ENCODE data around the gene KRT17. TPM values are rescaled to one million over a fixed set of nuclear protein-coding genes. Genes with fewer than 3 reads are reported as not detected.
"Not testable (repeated sequence)": the region's sequence is repeated elsewhere in the genome, so short reads cannot be mapped to it uniquely, and the experiment has no call there.

KRT17 gene
- total and polyA plus RNA-seq, 2 donors, result 33.5 to 72.1 TPM

DNA sequence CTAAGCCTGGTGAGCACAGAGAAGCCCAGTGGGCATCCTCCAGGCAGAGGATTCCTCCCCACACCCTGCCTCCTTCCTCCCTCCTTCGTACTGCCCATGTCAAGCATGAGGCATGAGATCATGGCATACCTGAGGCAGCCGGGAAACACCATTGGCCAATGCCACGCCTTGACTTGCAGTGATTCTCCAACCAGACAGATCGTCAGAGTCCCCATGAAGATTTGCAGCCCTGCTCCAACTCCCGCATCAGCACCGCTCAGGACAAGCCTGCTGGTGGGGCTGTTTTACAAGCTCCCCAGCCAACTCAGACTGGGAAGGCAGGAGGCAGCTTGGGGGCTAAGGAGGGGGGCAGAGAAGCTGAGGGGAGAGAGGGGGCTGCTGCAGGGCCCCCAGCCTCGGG is 8.9 kb downstream of the KRT17 start:
- no peak overlapping the region for H3K27ac ChIP-seq (ENCODE audit: low read depth)
- no peaks in the 10 kb centered on the region for H3K4me1 ChIP-seq (ENCODE audit: insufficient read depth)
- no peaks in the 10 kb centered on the region for H3K36me3 ChIP-seq (ENCODE audit: insufficient read depth)
- no peak for DNase-seq (ENCODE audit: extremely low spot score)
- WGBS, result 29% methylated on average over 7 of the region's 7 CpGs
- H3K4me3 ChIP-seq (ENCODE audit: low read depth, low read length), result no peak overlapping the region

DNA sequence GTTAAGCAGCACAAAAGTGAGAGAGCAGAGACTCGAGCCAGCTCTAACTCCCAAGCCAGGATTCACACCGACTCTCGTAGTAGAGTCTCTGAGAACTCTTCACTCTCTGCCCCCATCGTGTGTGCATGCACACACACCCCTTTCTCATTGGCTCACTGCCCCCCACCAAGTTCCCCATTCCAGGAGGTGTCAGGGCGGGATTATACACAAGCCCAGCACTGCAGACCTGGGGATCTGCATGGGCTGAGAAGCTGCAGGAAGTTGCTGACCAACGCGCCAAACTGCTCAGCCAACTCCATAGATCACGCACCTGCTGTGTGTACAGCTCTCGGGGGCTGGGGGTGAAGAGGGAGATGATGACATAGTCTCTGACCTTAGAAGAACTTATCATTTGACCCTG is 9.6 kb downstream of the KRT17 start:
- H3K36me3 ChIP-seq (ENCODE audit: insufficient read depth); DNase-seq (ENCODE audit: extremely low spot score); H3K4me3 ChIP-seq (ENCODE audit: low read depth, low read length); H3K4me1 ChIP-seq (ENCODE audit: insufficient read depth); H3K27ac ChIP-seq (ENCODE audit: low read depth): not testable (repeated sequence)
- 63% methylated on average over 9 of the region's 9 CpGs for WGBS

DNA sequence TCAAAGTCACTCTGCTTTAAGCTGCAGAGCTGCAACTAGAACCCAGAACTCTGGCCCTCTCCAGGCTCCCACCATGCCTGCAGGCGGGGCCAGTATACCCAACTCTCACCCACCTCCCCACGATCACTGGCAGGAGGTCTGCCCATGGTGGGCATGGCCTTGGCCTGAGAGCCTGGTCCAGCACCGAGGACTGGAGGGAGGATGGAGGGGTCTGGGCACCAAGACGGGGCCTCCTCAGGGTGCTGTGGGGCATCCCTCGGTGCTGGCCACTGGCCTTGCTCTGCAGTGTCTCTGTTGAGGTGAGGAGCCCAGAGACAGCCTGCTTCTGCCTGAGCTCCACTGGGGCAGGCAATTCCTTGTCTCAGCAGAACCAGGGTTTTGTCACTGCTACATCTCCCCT is 10.3 kb downstream of the KRT17 start:
- Histone ChIP-seq H3K4me3 (ENCODE audit: low read depth, low read length) (no peak overlapping the region), H3K36me3 (ENCODE audit: insufficient read depth) (no peaks in the 10 kb centered on the region), H3K27ac (ENCODE audit: low read depth) (no peak overlapping the region), H3K4me1 (ENCODE audit: insufficient read depth) (no peaks in the 10 kb centered on the region)
- no peak for DNase-seq (ENCODE audit: extremely low spot score)
- WGBS, result 92% methylated on average over 5 of the region's 5 CpGs

GRCh38 chr17:41613277-41614082 is 10.9 kb downstream of the KRT17 start:
- WGBS, result 91% methylated on average over 11 of the region's 11 CpGs
- no peak for DNase-seq (ENCODE audit: extremely low spot score)

DNA sequence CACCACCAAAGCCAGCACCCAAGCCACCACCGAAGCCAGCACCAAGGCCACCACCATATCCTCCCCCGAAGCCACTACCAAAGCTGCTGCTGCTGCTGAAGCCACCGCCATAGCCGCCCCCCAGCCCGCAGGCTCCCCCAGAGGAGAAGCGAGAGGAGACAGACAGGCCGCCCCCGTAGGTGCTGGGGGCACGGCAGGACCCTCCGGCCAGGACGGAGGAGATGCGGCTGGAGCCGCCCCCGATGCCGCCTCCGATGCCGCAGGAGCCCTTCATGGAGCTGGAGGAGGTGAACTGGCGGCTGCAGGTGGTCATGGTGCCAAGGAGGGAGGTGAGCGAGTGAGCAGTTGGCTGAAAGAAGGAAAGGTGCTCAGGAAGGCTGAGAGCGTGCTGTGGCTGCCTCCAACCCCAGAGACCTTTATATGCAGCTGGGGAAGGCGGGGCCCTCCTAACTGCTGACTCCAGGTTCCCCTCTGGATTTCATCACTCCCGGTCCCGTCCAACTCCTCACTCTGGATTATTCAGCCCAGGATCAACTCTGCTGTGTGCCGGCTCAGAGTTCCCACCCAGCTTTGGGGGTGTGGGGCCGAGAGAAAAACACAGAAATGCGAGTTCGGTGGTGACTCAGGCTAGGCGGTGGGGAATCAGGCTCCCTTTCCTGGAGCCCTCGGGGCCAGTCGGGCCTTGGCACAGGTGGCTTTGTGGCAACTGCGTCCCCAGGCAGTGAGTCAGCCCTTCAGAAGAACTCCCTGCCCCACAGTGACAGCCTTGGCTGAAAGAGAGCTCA is 11.8 kb downstream of the KRT17 start, which contains the start of gene KRT16:
Gene KRT16, minus strand, starts transcription at position 392 of the 785 bp plus-strand sequence. Its CDS starts 79 bp downstream, at position 313.
- H3K27ac ChIP-seq (ENCODE audit: low read depth); H3K4me1 ChIP-seq (ENCODE audit: insufficient read depth); H3K36me3 ChIP-seq (ENCODE audit: insufficient read depth); H3K4me3 ChIP-seq (ENCODE audit: low read depth, low read length); DNase-seq (ENCODE audit: extremely low spot score): not testable (repeated sequence)
- whole genome bisulfite sequencing, result 72% methylated on average over 31 of the region's 31 CpGs

More at GRCh38 chr17:41613277-41614082, 10.9 kb downstream of the KRT17 start:
- Histone ChIP-seq H3K4me3 (ENCODE audit: low read depth, low read length) (no peak overlapping the region), H3K27ac (ENCODE audit: low read depth) (no peak overlapping the region), H3K4me1 (ENCODE audit: insufficient read depth) (no peaks in the 10 kb centered on the region), H3K36me3 (ENCODE audit: insufficient read depth) (no peaks in the 10 kb centered on the region)

- Histone ChIP-seq H3K4me3 (ENCODE audit: low read depth, low read length) (no peak overlapping the region), H3K4me1 (ENCODE audit: insufficient read depth) (no peaks in the 10 kb centered on the region), H3K27ac (ENCODE audit: low read depth) (no peak overlapping the region), H3K36me3 (ENCODE audit: insufficient read depth) (no peaks in the 10 kb centered on the region)
- 91% methylated on average over 25 of the region's 25 CpGs for WGBS
- no peak for DNase-seq (ENCODE audit: extremely low spot score)
Observed at GRCh38 chr17:41610965-41611640, 13.3 kb downstream of the KRT17 start.

- H3K27ac ChIP-seq (ENCODE audit: low read depth); DNase-seq (ENCODE audit: extremely low spot score); H3K4me1 ChIP-seq (ENCODE audit: insufficient read depth); H3K4me3 ChIP-seq (ENCODE audit: low read depth, low read length); H3K36me3 ChIP-seq (ENCODE audit: insufficient read depth): not testable (repeated sequence)
- 14% methylated on average over 10 of the region's 10 CpGs for WGBS
Observed at GRCh38 chr17:41610061-41610517, 14.3 kb downstream of the KRT17 start.

DNA sequence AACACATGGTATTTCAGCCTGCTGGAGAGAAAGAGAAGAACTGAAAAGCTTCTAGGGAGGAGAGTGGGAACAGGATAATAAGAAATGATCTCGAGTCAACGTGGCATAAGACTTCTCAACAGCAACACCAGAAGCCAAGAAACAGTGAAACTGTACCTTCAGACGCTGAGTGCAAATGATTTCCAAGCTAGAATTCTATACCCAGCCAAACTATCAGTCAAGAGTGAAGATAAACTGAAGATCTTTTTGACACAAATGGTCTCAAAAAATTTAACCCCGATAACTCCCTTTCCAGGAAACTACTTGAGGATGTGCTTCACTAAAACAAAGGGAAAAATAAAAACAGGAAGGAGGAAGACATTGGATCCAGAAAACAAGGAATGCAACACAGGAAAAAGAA is 17.4 kb downstream of the KRT17 start:
- not testable (repeated sequence) for H3K27ac ChIP-seq (ENCODE audit: low read depth); H3K36me3 ChIP-seq (ENCODE audit: insufficient read depth); H3K4me3 ChIP-seq (ENCODE audit: low read depth, low read length); H3K4me1 ChIP-seq (ENCODE audit: insufficient read depth); DNase-seq (ENCODE audit: extremely low spot score)
- WGBS, result 84% methylated on average over 4 of the region's 4 CpGs

- 52% methylated on average over 2 of the region's 2 CpGs for WGBS
- Histone ChIP-seq H3K4me1 (ENCODE audit: insufficient read depth) (no peaks in the 10 kb centered on the region), H3K4me3 (ENCODE audit: low read depth, low read length) (no peak overlapping the region), H3K36me3 (ENCODE audit: insufficient read depth) (no peaks in the 10 kb centered on the region), H3K27ac (ENCODE audit: low read depth) (no peak overlapping the region)
- DNase-seq (ENCODE audit: extremely low spot score), result no peak
Observed at GRCh38 chr17:41602524-41602923, 21.9 kb downstream of the KRT17 start.

GRCh38 chr17:41600318-41600717 is 24.1 kb downstream of the KRT17 start:
- H3K36me3 ChIP-seq (ENCODE audit: insufficient read depth), result no peaks in the 10 kb centered on the region
- no peak overlapping the region for H3K27ac ChIP-seq (ENCODE audit: low read depth)

GRCh38 chr17:41599680-41600079 is 24.7 kb downstream of the KRT17 start:
- WGBS, result 66% methylated on average over 1 of the region's 1 CpG
- Histone ChIP-seq H3K36me3 (ENCODE audit: insufficient read depth) (no peaks in the 10 kb centered on the region), H3K4me1 (ENCODE audit: insufficient read depth) (no peaks in the 10 kb centered on the region), H3K4me3 (ENCODE audit: low read depth, low read length) (no peak overlapping the region), H3K27ac (ENCODE audit: low read depth) (no peak overlapping the region)
- no peak for DNase-seq (ENCODE audit: extremely low spot score)

More at GRCh38 chr17:41600318-41600717, 24.1 kb downstream of the KRT17 start:
- H3K4me3 ChIP-seq (ENCODE audit: low read depth, low read length), result no peak overlapping the region
- WGBS, result 51% methylated on average over 4 of the region's 4 CpGs
- no peaks in the 10 kb centered on the region for H3K4me1 ChIP-seq (ENCODE audit: insufficient read depth)
- no peak for DNase-seq (ENCODE audit: extremely low spot score)

DNA sequence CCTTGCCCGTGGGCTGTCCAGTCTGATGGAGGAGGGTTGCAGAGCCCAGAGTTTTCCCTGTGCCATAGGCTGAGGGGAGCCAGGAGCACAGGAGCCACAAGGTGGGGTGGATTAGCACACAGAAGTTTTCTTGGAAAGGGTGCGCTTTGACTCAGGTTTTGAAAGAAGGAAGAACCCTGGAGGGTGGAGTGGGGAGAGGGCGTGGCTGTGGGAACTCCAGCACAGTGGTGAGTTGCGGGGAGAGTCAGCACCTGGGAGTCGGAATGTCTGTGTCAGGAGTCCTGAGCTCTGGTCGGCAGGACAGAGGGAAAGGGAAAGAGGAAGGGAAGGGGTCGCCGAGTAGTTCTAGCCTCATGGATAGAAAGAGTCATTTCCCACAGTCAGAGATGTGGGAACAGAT is 28.8 kb downstream of the KRT17 start:
- no peak for DNase-seq (ENCODE audit: extremely low spot score)
- H3K36me3 ChIP-seq (ENCODE audit: insufficient read depth), result no peaks in the 10 kb centered on the region
- no peak overlapping the region for H3K4me3 ChIP-seq (ENCODE audit: low read depth, low read length)
- H3K4me1 ChIP-seq (ENCODE audit: insufficient read depth), result no peaks in the 10 kb centered on the region
- 76% methylated on average over 8 of the region's 8 CpGs for WGBS
- H3K27ac ChIP-seq (ENCODE audit: low read depth), result no peak overlapping the region

DNA sequence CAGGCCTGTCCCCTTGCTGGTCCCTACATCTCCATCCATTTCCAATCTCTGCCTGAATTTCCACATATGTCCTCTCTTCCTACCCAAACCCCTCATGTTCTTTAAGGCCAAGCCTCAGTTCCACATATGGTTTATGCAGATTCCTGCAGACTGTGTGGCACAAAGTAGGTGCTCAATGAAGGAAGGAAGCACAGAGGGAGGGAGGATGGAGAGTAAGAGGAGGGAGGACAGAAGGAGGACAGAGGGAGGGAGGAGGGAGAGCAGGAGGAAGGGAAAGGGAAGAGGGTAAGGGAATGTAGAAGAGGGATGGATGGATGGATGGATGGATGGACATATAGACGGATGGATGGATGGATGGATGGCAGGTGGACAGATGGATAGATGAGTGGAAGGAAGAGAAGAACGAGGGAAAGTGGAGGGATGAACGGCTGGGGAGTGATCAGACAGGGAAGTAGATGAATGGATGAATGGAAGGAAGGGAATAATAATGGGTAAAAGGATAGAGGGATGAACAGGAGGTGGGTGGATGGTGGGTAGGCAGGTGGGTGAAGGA is 29.9 kb downstream of the KRT17 start:
- no peak for DNase-seq (ENCODE audit: extremely low spot score)
- Histone ChIP-seq H3K4me1 (ENCODE audit: insufficient read depth) (no peaks in the 10 kb centered on the region), H3K4me3 (ENCODE audit: low read depth, low read length) (no peak overlapping the region), H3K27ac (ENCODE audit: low read depth) (no peak overlapping the region), H3K36me3 (ENCODE audit: insufficient read depth) (no peaks in the 10 kb centered on the region)
- whole genome bisulfite sequencing, result 66% methylated on average over 3 of the region's 3 CpGs

Measured in urinary bladder (tissue), 4 donors.